ENCODE results near the gene ZNF581. TPM values are rescaled to one million over a fixed set of nuclear protein-coding genes. Genes with fewer than 3 reads are reported as not detected.

ZNF581 gene
- total RNA-seq, 1 experiment from 2014 or later: 37.5 TPM

DNA sequence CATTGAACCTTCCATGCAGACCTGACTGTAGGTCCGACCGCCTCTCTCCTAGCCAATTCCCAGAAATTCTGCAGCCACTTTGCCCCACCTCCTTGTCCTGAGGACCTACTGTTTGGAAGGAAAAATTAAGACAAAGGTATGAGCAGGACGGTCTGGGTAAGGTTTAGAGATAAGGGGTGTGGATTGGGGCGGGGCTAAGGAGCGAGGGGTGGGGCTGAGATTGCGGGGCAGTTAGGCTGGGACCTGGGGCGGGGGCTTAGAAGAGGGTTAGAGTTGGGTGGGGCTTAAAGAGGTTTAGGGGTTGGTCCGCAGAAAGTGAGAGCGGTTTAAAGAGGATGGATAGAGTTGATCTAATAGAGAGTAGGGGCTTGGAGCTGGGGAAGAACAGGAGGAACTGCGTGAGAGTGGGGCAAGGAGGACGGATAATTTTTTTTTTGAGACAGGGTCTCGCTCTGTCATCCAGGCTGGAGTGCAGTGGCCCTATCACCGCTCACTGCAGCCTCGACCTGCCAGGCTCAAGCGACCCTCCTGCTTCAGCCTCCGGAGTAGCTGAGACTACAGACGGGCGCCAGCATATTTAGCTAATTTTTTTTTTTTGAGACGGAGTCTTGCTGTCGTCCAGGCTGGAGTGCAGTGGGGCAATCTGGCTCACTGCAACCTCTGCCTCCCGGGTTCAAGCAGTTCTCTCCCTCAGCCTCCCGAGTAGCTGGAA lies 39.7 kb upstream of the ZNF581 start:
- Histone ChIP-seq H3K9me3 (ENCODE audit: low read length) (no peaks in the 10 kb centered on the region), H3F3A (ENCODE audit: low read length, unreplicated experiment) (peaks cover 6% of the 10 kb centered on the region), H3K27ac (ENCODE audit: low read length) (no peak overlapping the region), H3K9me2 (replicated peaks; ENCODE audit: low read length) (no peaks in the 10 kb centered on the region), H3K4me2 (ENCODE audit: low read length) (no peak overlapping the region), H3K27me3 (ENCODE audit: low read length) (no peaks in the 10 kb centered on the region), H3K4me1 (ENCODE audit: insufficient read depth, low read length) (peaks cover 22% of the 10 kb centered on the region), H4K20me1 (ENCODE audit: low read length) (no peaks in the 10 kb centered on the region), H3K9ac (ENCODE audit: low read length) (no peak overlapping the region), H3K36me3 (ENCODE audit: low read depth, low read length) (no peaks in the 10 kb centered on the region), H3K4me3 (ENCODE audit: low read length) (no peak overlapping the region), H3K79me2 (ENCODE audit: low read length) (peaks cover 32% of the 10 kb centered on the region), H2AFZ (ENCODE audit: low read length) (no peak overlapping the region)
- CTCF ChIA-PET: interaction anchor here (0.8 to 2.8 kb wide), 2 partner anchors 20 to 27 kb away, joined by 4 to 12 read pairs; partner anchors contain the start of gene ZNF784
- no peak for DNase-seq
- no peak for TF ChIP-seq EZH2phosphoT487 (IDR thresholded peaks at IDR 0.05; ENCODE audit: borderline replicate concordance, low read length)
- no peak for TF ChIP-seq EZH2 (IDR thresholded peaks at IDR 0.05; ENCODE audit: low read length, unreplicated experiment)
- TF ChIP-seq, protein P1, sequence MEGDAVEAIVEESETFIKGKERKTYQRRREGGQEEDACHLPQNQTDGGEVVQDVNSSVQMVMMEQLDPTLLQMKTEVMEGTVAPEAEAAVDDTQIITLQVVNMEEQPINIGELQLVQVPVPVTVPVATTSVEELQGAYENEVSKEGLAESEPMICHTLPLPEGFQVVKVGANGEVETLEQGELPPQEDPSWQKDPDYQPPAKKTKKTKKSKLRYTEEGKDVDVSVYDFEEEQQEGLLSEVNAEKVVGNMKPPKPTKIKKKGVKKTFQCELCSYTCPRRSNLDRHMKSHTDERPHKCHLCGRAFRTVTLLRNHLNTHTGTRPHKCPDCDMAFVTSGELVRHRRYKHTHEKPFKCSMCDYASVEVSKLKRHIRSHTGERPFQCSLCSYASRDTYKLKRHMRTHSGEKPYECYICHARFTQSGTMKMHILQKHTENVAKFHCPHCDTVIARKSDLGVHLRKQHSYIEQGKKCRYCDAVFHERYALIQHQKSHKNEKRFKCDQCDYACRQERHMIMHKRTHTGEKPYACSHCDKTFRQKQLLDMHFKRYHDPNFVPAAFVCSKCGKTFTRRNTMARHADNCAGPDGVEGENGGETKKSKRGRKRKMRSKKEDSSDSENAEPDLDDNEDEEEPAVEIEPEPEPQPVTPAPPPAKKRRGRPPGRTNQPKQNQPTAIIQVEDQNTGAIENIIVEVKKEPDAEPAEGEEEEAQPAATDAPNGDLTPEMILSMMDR (conservative IDR thresholded peaks at IDR 0.05; ENCODE audit: low read depth, low read length): no peak
- POLR2A ChIA-PET (ENCODE audit: unreplicated experiment): interaction anchor here (0.6 kb wide), 1 partner anchor 51 kb away, joined by 7 read pairs; no protein-coding TSS in a partner anchor
- intact Hi-C loops (cut with micrococcal nuclease): no loop called here
- no TSS peak for BruUV-seq (replicated peaks)
- ATAC-seq: no peak

DNA sequence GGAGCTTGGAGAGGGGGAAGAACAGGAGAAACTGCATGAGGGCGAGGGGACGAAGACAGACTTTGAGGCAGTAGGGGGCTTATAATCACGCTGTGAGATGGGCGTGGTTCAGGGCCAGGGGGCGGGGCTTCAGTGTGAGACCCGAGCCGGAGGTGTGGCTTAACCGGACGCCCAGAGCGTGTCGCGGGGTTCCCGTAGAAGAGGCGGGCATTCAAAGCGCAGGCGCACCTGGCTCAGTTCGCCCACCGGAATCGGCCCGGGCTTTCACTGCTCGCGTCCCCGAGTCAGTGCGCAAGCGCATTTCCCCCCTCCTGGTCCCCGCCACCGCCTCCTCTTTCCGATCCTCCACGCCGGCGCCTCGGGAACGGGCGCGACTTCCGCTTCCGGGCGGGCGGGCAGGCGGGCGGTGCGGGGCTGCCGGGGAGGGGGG lies 38.2 kb upstream of the ZNF581 start:
- Histone ChIP-seq H3K4me3 (ENCODE audit: low read length) (peak overlapping the region; percentile 82), H3K9me3 (ENCODE audit: low read length) (no peaks in the 10 kb centered on the region), H3K27ac (ENCODE audit: low read length) (peak overlapping the region; percentile 71), H3F3A (ENCODE audit: low read length, unreplicated experiment) (peaks cover 6% of the 10 kb centered on the region), H3K79me2 (ENCODE audit: low read length) (peaks cover 32% of the 10 kb centered on the region), H3K9me2 (replicated peaks; ENCODE audit: low read length) (no peaks in the 10 kb centered on the region), H3K9ac (ENCODE audit: low read length) (peak overlapping the region; percentile 93), H3K4me2 (ENCODE audit: low read length) (peak overlapping the region; percentile 87), H2AFZ (ENCODE audit: low read length) (peak overlapping the region; percentile 68), H3K4me1 (ENCODE audit: insufficient read depth, low read length) (peaks cover 22% of the 10 kb centered on the region), H3K27me3 (ENCODE audit: low read length) (no peaks in the 10 kb centered on the region), H3K36me3 (ENCODE audit: low read depth, low read length) (no peaks in the 10 kb centered on the region), H4K20me1 (ENCODE audit: low read length) (no peaks in the 10 kb centered on the region)
- TF ChIP-seq EZH2phosphoT487 (IDR thresholded peaks at IDR 0.05; ENCODE audit: borderline replicate concordance, low read length) (no peak), EZH2 (IDR thresholded peaks at IDR 0.05; ENCODE audit: low read length, unreplicated experiment) (no peak)
- TF ChIP-seq, protein P1 (conservative IDR thresholded peaks at IDR 0.05; ENCODE audit: low read depth, low read length): no peak
- peak; percentile 99 for DNase-seq
- ChIA-PET POLR2A (ENCODE audit: unreplicated experiment) (interaction anchor here (0.9 kb wide), 1 partner anchor 129 kb away, joined by 3 read pairs; no protein-coding TSS in a partner anchor), CTCF (interaction anchor here (0.7 to 2.8 kb wide), 7 partner anchors 17 to 101 kb away, joined by 3 to 12 read pairs (median 4); no protein-coding TSS in a partner anchor)
- peak; percentile 79 for ATAC-seq
- intact Hi-C loops (cut with micrococcal nuclease): loop anchor here (1.0 kb wide), 1 partner anchor 19 kb away; the partner anchor contains the start of gene ZNF784
- BruUV-seq (replicated peaks): no TSS peak
